ENCODE measurements around the gene CTSZ.

DNA sequence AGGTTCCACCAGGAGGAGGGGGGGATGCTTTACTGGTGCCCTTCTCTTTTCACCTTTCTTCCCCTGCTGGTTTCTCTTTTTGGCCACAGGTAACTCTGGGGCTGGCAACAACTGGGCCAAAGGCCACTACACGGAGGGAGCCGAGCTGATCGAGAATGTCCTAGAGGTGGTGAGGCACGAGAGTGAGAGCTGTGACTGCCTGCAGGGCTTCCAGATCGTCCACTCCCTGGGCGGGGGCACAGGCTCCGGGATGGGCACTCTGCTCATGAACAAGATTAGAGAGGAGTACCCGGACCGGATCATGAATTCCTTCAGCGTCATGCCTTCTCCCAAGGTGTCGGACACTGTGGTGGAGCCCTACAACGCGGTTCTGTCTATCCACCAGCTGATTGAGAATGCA is 16.6 kb upstream of the CTSZ start:
- TF ChIP-seq, protein P1, sequence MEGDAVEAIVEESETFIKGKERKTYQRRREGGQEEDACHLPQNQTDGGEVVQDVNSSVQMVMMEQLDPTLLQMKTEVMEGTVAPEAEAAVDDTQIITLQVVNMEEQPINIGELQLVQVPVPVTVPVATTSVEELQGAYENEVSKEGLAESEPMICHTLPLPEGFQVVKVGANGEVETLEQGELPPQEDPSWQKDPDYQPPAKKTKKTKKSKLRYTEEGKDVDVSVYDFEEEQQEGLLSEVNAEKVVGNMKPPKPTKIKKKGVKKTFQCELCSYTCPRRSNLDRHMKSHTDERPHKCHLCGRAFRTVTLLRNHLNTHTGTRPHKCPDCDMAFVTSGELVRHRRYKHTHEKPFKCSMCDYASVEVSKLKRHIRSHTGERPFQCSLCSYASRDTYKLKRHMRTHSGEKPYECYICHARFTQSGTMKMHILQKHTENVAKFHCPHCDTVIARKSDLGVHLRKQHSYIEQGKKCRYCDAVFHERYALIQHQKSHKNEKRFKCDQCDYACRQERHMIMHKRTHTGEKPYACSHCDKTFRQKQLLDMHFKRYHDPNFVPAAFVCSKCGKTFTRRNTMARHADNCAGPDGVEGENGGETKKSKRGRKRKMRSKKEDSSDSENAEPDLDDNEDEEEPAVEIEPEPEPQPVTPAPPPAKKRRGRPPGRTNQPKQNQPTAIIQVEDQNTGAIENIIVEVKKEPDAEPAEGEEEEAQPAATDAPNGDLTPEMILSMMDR (IDR thresholded peaks at IDR 0.05): no peak
- TF ChIP-seq RAD21 (conservative IDR thresholded peaks at IDR 0.05 in 1 of 2, IDR thresholded peaks at IDR 0.05 in 1 of 2) (no peak), POLR2A (IDR thresholded peaks at IDR 0.05; ENCODE audit: low read length) (no peak), RCOR1 (IDR thresholded peaks at IDR 0.05; ENCODE audit: low read depth, low read length) (no peak), CEBPB (IDR thresholded peaks at IDR 0.05) (no peak), ZC3H11A (IDR thresholded peaks at IDR 0.05) (no peak), CHD2 (IDR thresholded peaks at IDR 0.05; ENCODE audit: low read length, partially characterized antibody) (no peak), EP300 (IDR thresholded peaks at IDR 0.05) (no peak), HDAC2 (IDR thresholded peaks at IDR 0.05) (no peak)
- TF ChIP-seq, protein P2, sequence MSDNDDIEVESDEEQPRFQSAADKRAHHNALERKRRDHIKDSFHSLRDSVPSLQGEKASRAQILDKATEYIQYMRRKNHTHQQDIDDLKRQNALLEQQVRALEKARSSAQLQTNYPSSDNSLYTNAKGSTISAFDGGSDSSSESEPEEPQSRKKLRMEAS (IDR thresholded peaks at IDR 0.05): no peak
- TF ChIP-seq, protein P3, sequence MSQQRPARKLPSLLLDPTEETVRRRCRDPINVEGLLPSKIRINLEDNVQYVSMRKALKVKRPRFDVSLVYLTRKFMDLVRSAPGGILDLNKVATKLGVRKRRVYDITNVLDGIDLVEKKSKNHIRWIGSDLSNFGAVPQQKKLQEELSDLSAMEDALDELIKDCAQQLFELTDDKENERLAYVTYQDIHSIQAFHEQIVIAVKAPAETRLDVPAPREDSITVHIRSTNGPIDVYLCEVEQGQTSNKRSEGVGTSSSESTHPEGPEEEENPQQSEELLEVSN (IDR thresholded peaks at IDR 0.05; ENCODE audit: borderline replicate concordance, low read depth): no peak
- TF ChIP-seq, protein P4, sequence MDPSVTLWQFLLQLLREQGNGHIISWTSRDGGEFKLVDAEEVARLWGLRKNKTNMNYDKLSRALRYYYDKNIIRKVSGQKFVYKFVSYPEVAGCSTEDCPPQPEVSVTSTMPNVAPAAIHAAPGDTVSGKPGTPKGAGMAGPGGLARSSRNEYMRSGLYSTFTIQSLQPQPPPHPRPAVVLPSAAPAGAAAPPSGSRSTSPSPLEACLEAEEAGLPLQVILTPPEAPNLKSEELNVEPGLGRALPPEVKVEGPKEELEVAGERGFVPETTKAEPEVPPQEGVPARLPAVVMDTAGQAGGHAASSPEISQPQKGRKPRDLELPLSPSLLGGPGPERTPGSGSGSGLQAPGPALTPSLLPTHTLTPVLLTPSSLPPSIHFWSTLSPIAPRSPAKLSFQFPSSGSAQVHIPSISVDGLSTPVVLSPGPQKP (IDR thresholded peaks at IDR 0.05; ENCODE audit: low read depth, low read length): no peak
